HG03064 (cell line): ENCODE data around the gene RPL4.
"Not testable (repeated sequence)": the region's sequence is repeated elsewhere in the genome, so short reads cannot be mapped to it uniquely, and the experiment has no call there.

Experiments used
- ATAC-seq: cut with Tn5 transposase; IDR thresholded peaks from one replicate; pipeline ENCODE4 v1.9.1; 2021; ENCODE audit warnings: low read depth; ENCODE audit not compliant: unreplicated experiment

RPL4 gene

GRCh38 chr15:66461294-66461693 is 43.4 kb downstream of the RPL4 start:
- ATAC-seq: not testable (repeated sequence)

GRCh38 chr15:66459818-66460615 is 44.6 kb downstream of the RPL4 start:
- no peak for ATAC-seq

- no peak for ATAC-seq
These were observed 48.4 kb downstream of the RPL4 start for GRCh38 chr15:66456211-66456610.

GRCh38 chr15:66454143-66454542 is 50.5 kb downstream of the RPL4 start:
- no peak for ATAC-seq

- ATAC-seq: no peak
These were observed 51.6 kb downstream of the RPL4 start for GRCh38 chr15:66452971-66453580.

- ATAC-seq: no peak
These were observed 52.2 kb downstream of the RPL4 start for GRCh38 chr15:66452420-66452819.
